Measurements from ENCODE around the gene ZDHHC1.

ZDHHC1 gene

DNA sequence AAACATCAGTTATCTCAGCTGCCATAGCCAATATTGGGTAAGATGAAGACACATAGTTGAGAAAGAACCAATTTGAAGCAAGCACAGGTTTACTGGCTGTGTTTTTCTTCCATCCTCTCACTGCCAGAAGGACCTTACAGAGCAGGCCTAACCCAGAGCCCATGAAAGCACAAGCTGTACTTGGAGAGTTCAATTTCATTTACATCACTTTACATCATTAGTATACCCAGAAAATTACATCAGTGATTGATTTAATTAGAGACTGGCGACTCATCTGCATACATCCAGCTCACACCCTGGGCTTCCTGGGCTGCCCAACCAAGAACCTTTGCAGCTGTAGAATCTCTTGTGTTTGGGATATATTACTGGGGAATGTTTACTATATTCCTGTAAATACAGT lies 66.0 kb downstream of the ZDHHC1 start:
- no peak for FAIRE-seq

DNA sequence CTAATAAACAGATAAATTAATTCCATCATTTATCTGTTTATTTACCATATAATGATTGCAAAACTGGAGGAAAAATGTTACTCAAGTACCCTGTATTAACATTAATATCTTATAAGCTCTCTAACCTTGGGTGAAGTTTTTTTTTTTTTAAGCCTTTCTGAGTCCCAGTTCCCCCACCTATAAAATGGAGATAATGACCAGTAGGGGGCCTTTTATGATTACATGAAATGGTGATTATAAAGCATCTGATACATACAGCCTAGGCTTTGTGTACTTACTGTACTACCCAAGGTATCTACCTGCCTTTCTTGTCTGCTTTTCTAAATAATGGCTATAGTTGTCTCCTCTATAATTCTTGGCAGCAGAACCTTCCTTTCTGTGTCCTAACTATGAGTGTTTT lies 67.1 kb downstream of the ZDHHC1 start:
- no peak for FAIRE-seq

DNA sequence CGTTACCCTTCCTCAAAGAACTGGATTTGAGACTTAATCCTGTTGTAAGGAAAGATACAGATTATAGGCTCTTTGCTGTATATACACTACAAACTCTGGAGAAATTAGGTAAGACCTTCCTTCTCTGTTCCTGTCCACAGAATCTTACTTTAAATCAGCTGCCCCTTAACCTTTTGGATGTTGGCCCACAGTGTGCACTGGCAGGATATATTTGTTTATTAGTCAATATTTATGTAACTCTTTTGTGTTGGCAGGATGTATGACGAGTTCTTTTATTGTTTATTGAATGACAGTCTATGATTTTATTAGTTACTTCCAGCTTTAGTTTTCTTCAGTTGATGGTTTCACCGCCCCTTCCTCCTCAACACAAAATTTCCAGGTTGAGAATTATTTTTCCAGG lies 69.9 kb downstream of the ZDHHC1 start:
- FAIRE-seq = no peak

DNA sequence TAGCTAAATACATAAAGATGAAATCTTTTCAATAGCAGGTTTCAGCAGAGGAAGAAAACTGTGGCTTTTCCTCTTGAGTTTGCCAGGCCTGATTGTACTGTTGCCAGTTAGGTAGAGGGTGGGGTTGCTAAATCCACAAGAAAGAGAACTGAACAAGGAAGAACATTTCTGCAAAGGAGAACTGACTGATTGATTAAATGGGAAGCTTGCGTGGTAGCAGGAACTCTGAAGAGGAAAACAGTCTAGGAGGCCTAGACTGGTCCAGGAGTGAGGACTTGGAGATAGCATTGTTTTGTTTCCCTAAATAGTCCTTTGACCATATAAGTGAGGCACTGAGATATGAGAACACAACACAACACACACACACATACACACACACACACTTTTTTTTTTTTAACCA lies 70.9 kb downstream of the ZDHHC1 start:
- FAIRE-seq = no peak
